Measurements from ENCODE around the gene EHD1.

EHD1 gene

DNA sequence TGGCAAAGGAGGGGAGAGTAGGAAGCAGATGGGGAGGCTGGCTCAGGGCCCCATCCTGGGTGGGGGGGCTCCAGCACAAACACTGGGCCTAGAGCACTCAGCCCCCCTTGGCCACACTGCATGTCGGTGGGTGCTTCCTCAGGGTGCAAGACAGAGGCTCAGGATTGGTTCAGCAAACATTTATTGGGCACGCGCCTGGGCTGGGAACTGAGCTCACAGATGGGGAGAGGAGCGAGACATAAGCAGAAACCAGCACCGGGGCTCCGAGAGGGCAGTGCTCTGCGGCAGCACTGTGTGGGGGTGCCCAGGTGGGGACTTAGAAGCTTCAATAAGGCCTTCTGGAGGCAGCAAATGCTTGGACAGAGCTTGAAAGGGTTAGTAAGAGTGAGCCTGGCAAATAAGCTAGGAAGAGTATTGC, 12.1 kb upstream of the EHD1 start:
- DNase-seq (ENCODE audit: low read depth in 2 of 2): no peak

DNA sequence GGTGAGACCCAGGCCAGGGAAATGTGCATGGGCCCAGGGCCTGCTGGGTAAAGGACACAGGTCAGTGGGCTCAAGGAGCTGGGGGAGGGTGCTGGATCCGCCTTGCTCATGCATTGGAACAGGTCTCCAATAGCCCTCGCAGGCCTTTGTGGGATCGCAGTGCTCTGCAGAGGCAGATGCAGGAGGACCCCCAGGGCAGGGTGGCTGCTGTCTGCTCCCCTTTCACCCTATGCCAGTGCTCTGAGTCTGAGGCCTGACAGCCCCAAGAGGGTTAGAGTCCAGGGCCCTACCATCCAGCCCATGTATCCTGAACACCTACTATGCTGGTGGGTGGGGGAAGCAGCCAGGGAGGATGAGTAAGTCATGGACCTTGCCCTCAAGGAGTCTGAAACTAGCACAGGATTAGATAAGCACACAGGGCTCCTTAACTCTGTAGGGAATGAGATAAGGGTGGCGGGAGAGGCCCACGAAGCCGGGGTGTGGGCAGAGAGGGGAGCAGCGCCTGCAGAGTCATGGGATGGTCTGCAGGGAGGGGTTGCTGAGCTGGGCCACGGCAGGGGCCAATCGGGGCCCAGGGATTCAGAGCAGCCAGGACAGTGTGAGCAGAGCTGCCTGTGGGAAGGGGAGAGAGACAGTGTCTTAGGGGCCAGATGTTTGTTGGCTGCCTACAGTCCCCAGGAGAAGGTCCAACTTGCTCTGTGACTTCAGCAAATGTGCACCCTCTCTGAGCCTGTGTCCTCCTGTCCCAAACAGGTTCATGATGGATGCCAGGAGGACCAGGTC, 10.5 kb upstream of the EHD1 start:
- no peak for DNase-seq (ENCODE audit: low read depth in 2 of 2)

GRCh38 chr11:64888406-64888728, 9.9 kb upstream of the EHD1 start:
- no peak for DNase-seq (ENCODE audit: low read depth in 2 of 2)

GRCh38 chr11:64887757-64888405, 9.5 kb upstream of the EHD1 start:
- peak; percentile 61 to 78 for DNase-seq (ENCODE audit: low read depth in 2 of 2)

GRCh38 chr11:64887234-64887756, 8.9 kb upstream of the EHD1 start:
- no peak for DNase-seq (ENCODE audit: low read depth in 2 of 2)

- no peak for DNase-seq (ENCODE audit: low read depth in 2 of 2)
Observed at GRCh38 chr11:64885367-64886286, 7.2 kb upstream of the EHD1 start.

DNA sequence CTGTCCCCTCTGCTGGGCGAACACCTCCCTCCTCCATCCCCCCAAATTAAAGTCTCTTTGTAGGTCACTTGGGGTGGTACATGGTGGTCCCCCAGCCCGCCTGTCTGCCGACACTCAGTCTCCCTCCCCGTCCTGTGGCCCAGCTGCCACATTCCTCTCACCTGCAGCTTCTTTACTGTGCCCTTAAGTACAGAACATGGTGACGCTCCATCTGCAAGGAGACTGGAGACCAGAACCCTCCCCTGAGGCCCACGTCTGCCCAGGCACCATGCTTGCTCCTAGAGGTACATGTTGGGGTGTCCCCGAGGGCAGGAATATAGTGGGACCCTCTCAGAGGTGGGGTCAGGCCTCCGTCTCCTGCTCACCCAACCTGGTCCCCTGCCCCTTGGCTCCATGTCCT, 5.6 kb upstream of the EHD1 start:
- DNase-seq (ENCODE audit: low read depth in 2 of 2): no peak

DNA sequence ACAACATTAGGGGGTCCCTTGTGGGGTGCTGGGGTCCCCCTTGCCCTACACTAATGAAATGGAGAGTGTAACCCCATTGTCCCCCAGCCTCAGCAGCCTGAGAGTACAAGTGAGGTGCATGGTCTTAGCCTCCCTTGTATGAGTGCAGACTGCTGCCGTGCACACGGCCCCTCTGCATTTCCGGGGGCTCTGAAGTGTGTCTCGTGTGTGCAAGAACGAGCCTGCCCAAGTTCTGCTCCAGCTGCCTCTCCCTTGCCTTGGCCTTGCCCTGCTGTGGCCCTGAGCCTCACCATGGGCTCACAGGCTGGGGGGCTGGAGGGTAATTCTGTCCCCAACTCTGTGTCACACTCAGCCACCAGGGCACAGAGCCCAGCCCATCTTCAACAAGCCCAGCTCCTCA, 5.2 kb upstream of the EHD1 start:
- DNase-seq (ENCODE audit: low read depth in 2 of 2): no peak

GRCh38 chr11:64882243-64882642, 3.8 kb upstream of the EHD1 start:
- DNase-seq (ENCODE audit: low read depth in 2 of 2): no peak

DNA sequence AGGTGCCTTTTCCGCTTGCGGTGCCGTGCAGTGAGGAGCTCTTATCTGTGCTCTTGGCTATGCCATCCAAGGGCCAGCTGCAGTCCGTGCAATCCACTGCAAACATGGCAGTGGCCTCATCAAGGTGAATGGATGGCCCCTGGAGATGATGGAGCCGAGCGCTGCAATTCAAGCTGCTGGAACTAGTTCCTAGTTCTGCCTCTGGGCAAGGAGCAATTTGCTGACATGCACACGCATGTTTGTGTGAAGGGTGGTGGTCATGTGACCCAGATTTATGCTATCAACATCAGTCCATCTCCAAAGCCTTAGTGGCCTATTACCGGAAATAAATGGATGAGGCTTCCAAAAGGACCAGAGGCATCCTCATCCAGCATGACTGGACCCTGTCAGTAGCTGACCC, 3.1 kb upstream of the EHD1 start:
- no peak for DNase-seq (ENCODE audit: low read depth in 2 of 2)

- no peak for DNase-seq (ENCODE audit: low read depth in 2 of 2)
Observed at GRCh38 chr11:64880240-64881001, 2.0 kb upstream of the EHD1 start.

- DNase-seq (ENCODE audit: low read depth in 2 of 2): no peak
Observed at GRCh38 chr11:64879244-64879900, 951 bp upstream of the EHD1 start.

DNA sequence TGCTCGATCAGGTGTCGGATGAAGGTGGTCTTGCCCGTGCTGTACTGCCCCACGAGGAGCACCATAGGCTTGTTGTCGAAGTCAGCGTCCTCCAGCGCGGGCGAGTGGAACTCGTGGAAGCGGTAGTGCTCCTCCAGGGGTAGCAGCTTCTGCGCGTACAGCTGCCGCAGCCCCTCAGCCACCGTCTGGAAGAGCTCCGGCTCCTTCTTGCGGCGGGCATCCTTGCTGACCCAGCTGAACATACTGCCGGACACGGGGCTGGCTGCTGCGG, 263 bp downstream of the EHD1 start:
- no peak for DNase-seq (ENCODE audit: low read depth in 2 of 2)

DNA sequence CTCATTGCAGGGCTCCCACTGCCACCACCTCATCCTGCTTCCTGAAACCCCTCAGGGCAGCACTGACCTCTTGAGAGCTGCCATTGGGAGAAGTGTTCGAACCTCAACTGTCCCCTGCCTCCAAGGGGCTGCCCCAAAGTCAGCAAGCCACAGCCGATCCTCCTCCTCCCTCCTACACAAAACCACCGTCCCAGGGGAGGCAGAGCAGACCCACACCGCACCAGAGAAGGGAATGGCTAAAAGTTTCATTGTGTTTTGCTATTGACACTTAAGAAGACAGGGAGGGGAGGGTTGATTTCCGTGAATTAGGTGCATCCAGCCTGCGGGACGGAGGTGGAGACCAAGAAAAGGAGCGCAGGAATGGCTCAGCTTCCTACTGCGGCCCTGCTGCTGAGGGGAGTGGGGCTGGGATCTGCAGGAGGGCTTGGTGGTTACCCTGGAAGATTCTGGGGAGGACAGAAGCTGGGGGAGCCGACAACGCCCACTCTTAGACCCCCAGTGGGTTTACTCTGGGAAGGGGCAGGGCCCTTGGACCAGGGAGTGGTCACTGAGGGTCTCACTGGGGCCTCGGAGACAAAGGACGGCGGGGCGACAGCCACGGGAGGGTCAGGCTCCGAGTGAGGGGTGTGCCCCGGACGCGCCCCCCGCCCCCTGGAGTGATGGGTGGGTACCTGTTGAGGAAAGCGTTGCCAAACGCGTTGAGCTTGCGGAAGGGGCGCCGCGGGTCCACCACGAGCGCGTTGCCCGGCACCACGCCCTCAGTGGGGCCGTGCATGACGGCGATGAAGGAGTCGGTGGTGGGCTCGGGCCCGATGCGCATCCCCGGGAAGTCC, 815 bp downstream of the EHD1 start:
- no peak for DNase-seq (ENCODE audit: low read depth in 2 of 2)

DNA sequence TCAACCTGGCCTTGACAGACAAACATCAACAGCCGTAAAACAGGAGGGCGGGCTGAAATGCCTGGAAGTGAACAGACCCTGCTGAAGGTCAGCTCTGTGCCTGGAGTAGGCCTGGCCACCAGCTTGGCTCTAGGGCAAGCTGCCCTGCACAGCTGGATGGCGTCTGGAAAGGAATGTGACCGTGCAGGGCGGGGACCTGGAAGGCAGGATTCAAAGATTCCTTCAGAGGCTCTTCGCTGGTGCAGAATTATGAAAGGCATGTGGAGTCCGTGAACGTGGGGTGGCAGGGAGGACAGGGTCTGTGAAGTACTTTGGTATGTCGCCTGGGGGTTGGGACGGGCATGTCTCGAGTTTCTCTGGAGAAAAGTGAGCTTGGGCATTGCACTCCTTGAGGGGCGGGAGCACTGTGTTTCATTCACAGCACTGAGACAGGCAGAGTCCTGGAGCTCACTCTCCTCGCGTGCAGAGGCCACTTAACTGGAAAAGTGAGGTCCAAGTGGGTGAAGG, 1.5 kb downstream of the EHD1 start:
- no peak for DNase-seq (ENCODE audit: low read depth in 2 of 2)

DNA sequence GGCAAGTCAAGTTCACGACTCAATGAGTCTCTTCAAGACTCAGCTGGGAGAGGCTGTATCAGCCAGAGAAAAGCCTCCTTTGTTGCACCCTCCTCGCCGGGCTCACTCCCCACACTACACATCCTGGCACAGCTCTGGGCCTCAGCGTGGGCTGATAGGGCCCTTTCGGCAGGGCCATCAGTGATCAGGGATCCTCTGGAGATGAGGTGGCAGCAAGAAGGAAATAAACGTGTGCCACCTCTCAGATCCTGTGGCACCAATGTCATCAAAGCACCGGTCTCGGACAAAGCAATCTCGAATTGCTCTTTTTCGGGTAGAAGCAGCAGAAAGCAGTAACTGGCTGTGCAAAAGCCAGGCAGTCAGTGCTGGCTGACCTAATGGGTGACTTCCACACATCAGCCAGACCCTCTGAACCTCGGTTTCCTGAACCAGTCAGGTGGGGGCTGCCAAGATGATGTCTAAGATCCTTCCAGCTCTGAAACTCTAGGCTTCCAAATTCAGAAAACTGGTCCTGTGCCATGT, 2.1 kb downstream of the EHD1 start:
- no peak for DNase-seq (ENCODE audit: low read depth in 2 of 2)

DNA sequence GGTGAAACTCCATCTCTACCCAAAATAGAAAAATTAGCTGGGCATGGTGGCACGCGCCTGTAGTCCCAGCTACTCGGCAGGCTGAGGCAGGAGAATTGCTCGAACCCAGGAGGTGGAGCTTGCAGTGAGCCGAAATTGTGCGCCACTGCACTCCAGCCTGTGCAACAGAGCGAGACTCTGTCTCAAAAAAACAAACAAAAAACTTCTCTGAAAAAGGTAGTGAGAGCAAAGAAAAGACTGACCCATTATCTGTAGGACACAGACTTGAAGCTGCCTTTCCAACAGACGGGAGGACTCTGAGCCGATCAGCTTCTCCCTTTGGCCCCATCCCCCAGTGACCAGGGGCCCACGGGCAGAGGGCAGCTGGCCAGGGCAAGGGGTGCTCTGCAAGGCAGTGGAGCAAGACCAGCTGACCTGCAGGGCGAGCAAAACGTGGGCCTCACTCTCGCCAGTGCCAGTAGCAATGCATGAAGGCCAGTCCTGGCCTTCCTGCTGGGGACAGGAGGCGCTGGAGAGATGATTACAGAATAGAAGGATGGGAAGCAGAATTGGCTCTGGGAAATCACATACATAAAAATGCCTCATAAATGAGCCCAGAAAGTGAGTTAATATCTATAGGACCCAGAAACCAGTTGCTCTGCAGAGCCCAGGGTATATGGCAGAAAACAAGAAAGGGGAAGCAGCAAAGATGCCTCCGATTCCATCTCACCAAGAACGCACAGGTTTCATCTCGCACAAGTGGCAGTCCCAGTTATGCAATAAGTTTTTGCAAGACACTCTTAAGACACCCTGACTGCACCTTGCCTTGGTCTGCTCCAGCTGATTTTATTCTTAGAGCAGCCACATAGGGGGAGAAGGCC, 2.8 kb downstream of the EHD1 start:
- DNase-seq (ENCODE audit: low read depth in 2 of 2): no peak

DNA sequence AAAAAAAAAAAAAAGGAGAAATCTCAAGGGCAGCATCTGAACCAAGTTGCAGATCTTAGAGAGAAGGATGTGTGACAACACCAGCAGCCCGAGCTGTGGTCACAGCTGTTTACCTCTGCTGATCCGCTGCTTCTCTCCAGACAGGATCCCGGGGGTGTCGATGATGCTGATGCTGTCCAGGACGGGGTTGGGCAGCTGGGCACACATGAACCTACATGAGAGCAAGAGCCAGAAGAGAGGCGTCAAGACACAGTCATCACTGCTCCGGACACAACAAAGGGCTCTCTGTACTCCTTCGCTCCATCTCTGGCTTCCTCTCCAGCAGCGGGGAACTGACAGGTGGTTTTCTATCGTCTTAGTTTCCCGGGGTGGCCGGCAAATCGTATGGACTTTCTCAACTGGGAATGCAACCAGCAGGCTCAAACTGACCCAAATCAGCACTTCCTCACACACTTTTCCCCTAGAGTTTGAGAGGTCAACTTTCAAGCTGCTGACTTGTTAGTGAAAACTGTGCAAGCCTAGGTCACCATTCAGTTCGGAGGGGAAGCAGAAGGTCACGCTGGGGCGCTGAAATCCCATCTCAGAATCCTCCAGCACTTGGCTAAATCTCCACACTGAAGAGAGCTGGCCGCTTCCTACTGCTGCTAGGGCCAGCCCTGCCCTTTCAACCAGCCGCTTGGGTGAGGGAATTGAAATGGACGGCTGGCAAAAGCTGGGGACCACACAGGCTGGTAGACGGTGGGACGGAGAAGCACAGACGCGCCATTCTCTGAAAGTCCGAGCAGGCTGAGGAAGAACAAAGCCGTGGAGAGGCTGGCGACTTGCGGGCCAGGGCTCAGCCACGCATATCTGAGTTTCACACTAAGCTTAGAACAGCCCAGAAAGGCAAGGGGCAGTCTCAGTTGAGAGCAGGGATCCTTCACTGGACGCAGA, 3.8 kb downstream of the EHD1 start:
- no peak for DNase-seq (ENCODE audit: low read depth in 2 of 2)

Measured in stimulated activated CD8-positive, alpha-beta memory T cell treated with anti-CD3 and anti-CD28 coated beads, Interleukin-7, amount 100 ng/mL, for 1 hour (primary cell).